B cell (primary cell): ENCODE results near the gene PLA2G4E. TPM values are rescaled to one million over a fixed set of nuclear protein-coding genes. Genes with fewer than 3 reads are reported as not detected.
A peak's percentile ranks its signal among the peaks of the same experiment; 100 is the strongest.

ENCODE experiments used
- ATAC-seq: fragments of 200-7000 bp; cut with Tn5 transposase; one replicate; pipeline ENCODE4 v1.10.0; 2021; ENCODE audit warnings: low read depth, mild to moderate bottlenecking, moderate number of reproducible peaks, moderate library complexity
- CTCF ChIA-PET: fragments of 350-600 bp; sonication (Branson Sonifier 250); formaldehyde crosslinking; loops from one replicate; lab custom pipeline; 2021; ENCODE audit warnings: antibody characterized with exemption, inconsistent platforms; lab: Charles Lee
- POLR2A ChIA-PET: fragments of 350-600 bp; sonication (Branson Sonifier 250); formaldehyde crosslinking; loops from one replicate; lab custom pipeline; 2021; ENCODE audit warnings: antibody characterized with exemption; lab: Charles Lee
- DNase-seq: peaks from one replicate; pipeline ENCODE4 v3.0.0; 2013
- H2AFZ ChIP-seq: 2 replicates; pipeline ENCODE4 v1.6.1; 2012; ENCODE audit warnings: mild to moderate bottlenecking, low read depth, low read length; ENCODE audit not compliant: insufficient read depth, poor library complexity, severe bottlenecking
- H3K27ac ChIP-seq, 2 donors: 1 replicate in 1 of 2; 2 replicates in 1 of 2; pipeline ENCODE4 v1.5.1; 2012 to 2013; ENCODE audit warnings: low read length in 2 of 2, mild to moderate bottlenecking in 2 of 2, moderate library complexity in 1 of 2
- H3K27me3 ChIP-seq, 4 experiments: fragments of 200-600 bp in 1 of 4; sonication (generic) in 1 of 4; replicated peaks in 1 of 4; 1 replicate in 2 of 4; 2 replicates in 2 of 4; pipeline versions ENCODE4 v1.6.1 to v1.7.0; 2013 to 2016; ENCODE audit warnings: low read length in 3 of 4, mild to moderate bottlenecking in 2 of 4, mixed read lengths in 1 of 4, moderate library complexity in 1 of 4; ENCODE audit not compliant: insufficient read depth in 4 of 4, control insufficient read depth in 3 of 4; ENCODE audit errors: control extremely low read depth in 1 of 4
- H3K36me3 ChIP-seq, 2 experiments: replicated peaks in 1 of 2; 1 replicate in 1 of 2; 2 replicates in 1 of 2; pipeline versions ENCODE4 v1.6.1 to v1.7.1; 2013; ENCODE audit warnings: low read length in 1 of 2; ENCODE audit not compliant: insufficient read depth in 2 of 2, control insufficient read depth in 1 of 2; ENCODE audit errors: control extremely low read depth in 1 of 2, extremely low read depth in 1 of 2
- H3K4me1 ChIP-seq, 2 donors: fragments of 200-600 bp in 1 of 2; sonication (generic) in 1 of 2; 1 replicate in 1 of 2; 2 replicates in 1 of 2; pipeline versions ENCODE4 v1.5.1 to v1.6.1; 2013 to 2017; ENCODE audit warnings: low read length in 2 of 2; ENCODE audit not compliant: control insufficient read depth in 2 of 2, insufficient read depth in 2 of 2
- H3K4me2 ChIP-seq: replicated peaks from 2 replicates; pipeline ENCODE3; 2012; ENCODE audit warnings: mild to moderate bottlenecking, low read depth, low read length; ENCODE audit not compliant: poor library complexity, severe bottlenecking
- H3K4me3 ChIP-seq, 5 experiments: fragments of 200-600 bp in 1 of 5; sonication (generic) in 1 of 5; 1 replicate in 3 of 5; 2 replicates in 2 of 5; pipeline versions ENCODE4 v1.5.1 to v1.7.0; 2011 to 2016; ENCODE audit warnings: low read length in 4 of 5, mild to moderate bottlenecking in 4 of 5, low read depth in 2 of 5, control low read depth in 1 of 5, moderate library complexity in 1 of 5; ENCODE audit not compliant: insufficient read depth in 1 of 5; ENCODE audit errors: control extremely low read depth in 1 of 5, extremely low read depth in 1 of 5
- H3K79me2 ChIP-seq: fragments of 200-600 bp; sonication (generic); one replicate; pipeline ENCODE4 v1.6.0; 2016; ENCODE audit warnings: low read length; ENCODE audit not compliant: control insufficient read depth, insufficient read depth
- H3K9ac ChIP-seq: fragments of 200-600 bp; sonication (generic); 2 replicates; pipeline ENCODE4 v1.6.1; 2017; ENCODE audit warnings: mild to moderate bottlenecking, low read length, moderate library complexity
- H3K9me3 ChIP-seq, 3 donors: one replicate each; pipeline versions ENCODE4 v1.6.1 to v1.7.1; 2013; ENCODE audit warnings: low read length in 2 of 3; ENCODE audit not compliant: control insufficient read depth in 2 of 3, insufficient read depth in 1 of 3; ENCODE audit errors: control extremely low read depth in 1 of 3
- H4K20me1 ChIP-seq: 2 replicates; pipeline ENCODE4 v1.6.0; 2012; ENCODE audit warnings: mild to moderate bottlenecking, low read length; ENCODE audit not compliant: insufficient read depth, control insufficient read depth, poor library complexity, severe bottlenecking
- H3K27ac Mint-ChIP-seq: one replicate; pipeline ENCODE4 v1.8.0; 2021; ENCODE audit warnings: mixed read lengths
- H3K27me3 Mint-ChIP-seq: one replicate; pipeline ENCODE4 v1.8.0; 2021; ENCODE audit warnings: mixed read lengths
- H3K4me1 Mint-ChIP-seq: one replicate; pipeline ENCODE4 v1.8.0; 2021; ENCODE audit warnings: mixed read lengths
- H3K4me3 Mint-ChIP-seq: one replicate; pipeline ENCODE4 v1.8.0; 2021; ENCODE audit warnings: mixed read lengths
- H3K9me3 Mint-ChIP-seq: one replicate; pipeline ENCODE4 v1.8.0; 2022; ENCODE audit warnings: mixed read lengths; ENCODE audit not compliant: insufficient read depth
- CTCF ChIP-seq: fragments of 200-600 bp; IDR thresholded peaks from one replicate; pipeline ENCODE4 v1.8.0; 2022; ENCODE audit warnings: antibody characterized with exemption, mild to moderate bottlenecking
- EZH2 ChIP-seq: IDR thresholded peaks from 2 replicates; pipeline ENCODE4 v1.6.1; 2012; ENCODE audit warnings: borderline replicate concordance, low read depth, mild to moderate bottlenecking, moderate library complexity, low read length; ENCODE audit not compliant: insufficient read depth, poor library complexity, severe bottlenecking
- WGBS: methylation state at CpG from one replicate; pipeline ENCODE4 v1.1.5; 2013; ENCODE audit warnings: missing lambda C conversion rate; ENCODE audit not compliant: insufficient coverage; 5-methylcytosine and 5-hydroxymethylcytosine counted together
- intact Hi-C: fragments of 100-400 bp; cut with micrococcal nuclease; formaldehyde crosslinking; loops from one replicate; pipeline ENCODE4 v1.10.0; 2022
- polyA plus RNA-seq: library from polyadenylated mRNA; depleted of rRNA; stranded (reverse); fragments of >200 nt; gene quantifications from 2 replicates; pipeline ENCODE4 v1.2.3, GENCODE V29; 2012
- total RNA-seq, 2 donors: library from RNA; stranded (reverse); fragments of 120-200 nt in 1 of 2; gene quantifications; 1 replicate in 1 of 2; 2 replicates in 1 of 2; pipeline versions ENCODE4 v1.2.3 to v1.2.4, GENCODE V29; 2013 to 2022

The PLA2G4E gene
- total and polyA plus RNA-seq, 2 donors (not counting 1 experiment from before 2014, with no cell fraction given), result not detected

GRCh38 chr15:41975669-41976068, 45.2 kb downstream of the PLA2G4E start:
- Histone ChIP-seq H3K4me2 (no peak overlapping the region), H3K9me3 (no peaks in the 10 kb centered on the region), H3K27me3 (peaks cover 0 to 5% (median 0%) of the 10 kb centered on the region in 4 experiments), H3K9ac (no peak overlapping the region), H3K27ac (no peak overlapping the region), H2AFZ (no peak overlapping the region), H3K4me3 (no peak overlapping the region), H3K36me3 (no peaks in the 10 kb centered on the region), H4K20me1 (no peaks in the 10 kb centered on the region), H3K4me1 (peaks cover 11 to 14% of the 10 kb centered on the region in 2 donors), H3K79me2 (peaks cover 6% of the 10 kb centered on the region)
- Mint-ChIP-seq H3K9me3 (no peaks in the 10 kb centered on the region), H3K27ac (no peak overlapping the region), H3K4me3 (no peak overlapping the region), H3K4me1 (peaks cover 19% of the 10 kb centered on the region), H3K27me3 (peaks cover 31% of the 10 kb centered on the region)
- ATAC-seq (no peak), DNase-seq (no peak)
- intact Hi-C loops, result loop anchor here (10.0 kb wide), 1 partner anchor 1281 kb away; the partner anchor contains the start of gene RAD51
- no CpG with 5 or more reads among the region's 2 CpGs for WGBS
- ChIA-PET POLR2A (no interaction called here), CTCF (no interaction called here)
- no peak for TF ChIP-seq CTCF
- TF ChIP-seq EZH2, result no peak

- H3K4me1 ChIP-seq, result peaks cover 27 to 30% of the 10 kb centered on the region in 2 donors
- no peaks in the 10 kb centered on the region for H3K9me3 ChIP-seq
- H3K4me3 ChIP-seq, result no peak overlapping the region
- peaks cover 34% of the 10 kb centered on the region for H3K4me1 Mint-ChIP-seq
- H3K9me3 Mint-ChIP-seq, result no peaks in the 10 kb centered on the region
- H3K9ac ChIP-seq, result no peak overlapping the region
- H3K27me3 Mint-ChIP-seq, result peaks cover 25% of the 10 kb centered on the region
- H3K4me3 Mint-ChIP-seq, result peak overlapping the region; percentile 90
- no peak overlapping the region for H3K27ac ChIP-seq
- ChIA-PET POLR2A (no interaction called here), CTCF (interaction anchor here (2.9 kb wide), 1 partner anchor 16 kb away, joined by 11 read pairs; no protein-coding TSS in a partner anchor)
- peaks cover 0 to 5% (median 0%) of the 10 kb centered on the region in 4 experiments for H3K27me3 ChIP-seq
- WGBS, result 80% methylated on average over 1 of the region's 1 CpG
- peaks cover 20% of the 10 kb centered on the region for H3K79me2 ChIP-seq
- intact Hi-C loops, result loop anchor here (5.0 to 10.0 kb wide), 4 partner anchors 298 to 1279 kb away; partner anchors contain the start of genes GANC, RAD51, RTF1 and TMEM87A
- H3K4me2 ChIP-seq, result no peak overlapping the region
- H3K36me3 ChIP-seq, result no peaks in the 10 kb centered on the region
- no peak overlapping the region for H3K27ac Mint-ChIP-seq
- H2AFZ ChIP-seq, result no peak overlapping the region
- H4K20me1 ChIP-seq, result no peaks in the 10 kb centered on the region
- no peak for DNase-seq
- TF ChIP-seq CTCF, result no peak
- no peak for TF ChIP-seq EZH2
- no peak for ATAC-seq
Observed at GRCh38 chr15:41974041-41974440, 46.8 kb downstream of the PLA2G4E start.
